ENCODE results near the gene RFX5.

GRCh38 chr1:151326619-151327222, 20.3 kb downstream of the RFX5 start:
- no peak for TF ChIP-seq POLR2AphosphoS5 (IDR thresholded peaks at IDR 0.05)
- TF ChIP-seq CTCF (IDR thresholded peaks at IDR 0.05): no peak
- no peak for TF ChIP-seq POLR2A (IDR thresholded peaks at IDR 0.05)

Measured in sigmoid colon (tissue), 4 donors.